ENCODE data around the gene CMC4.

CMC4 gene

DNA sequence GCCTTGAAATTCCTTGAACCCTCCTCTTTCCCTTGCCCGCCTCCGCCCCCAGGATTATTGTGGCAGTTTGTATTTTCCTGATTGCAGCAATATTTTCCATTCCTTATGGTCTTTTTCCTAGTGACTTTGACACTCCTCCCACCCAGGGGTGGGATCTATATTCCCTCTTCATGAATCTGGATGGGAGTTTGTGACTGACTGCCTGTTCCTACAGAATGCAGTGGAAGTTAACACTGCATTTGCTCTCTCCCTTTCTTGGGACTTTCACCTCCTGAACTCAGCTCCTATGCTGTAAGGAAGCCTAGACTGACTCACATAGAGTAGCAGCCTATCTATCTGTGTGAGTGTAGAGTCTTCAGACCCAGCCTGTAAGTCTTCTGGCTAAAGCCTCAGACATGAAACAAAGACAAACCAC lies 42.1 kb downstream of the CMC4 start:
- peaks cover 52% of the 10 kb centered on the region for H3K79me2 ChIP-seq (ENCODE audit: control insufficient read depth, low read length)
- TF ChIP-seq EZH2phosphoT487 (IDR thresholded peaks at IDR 0.05; ENCODE audit: borderline replicate concordance, low read length), result no peak
- TF ChIP-seq, protein P1, sequence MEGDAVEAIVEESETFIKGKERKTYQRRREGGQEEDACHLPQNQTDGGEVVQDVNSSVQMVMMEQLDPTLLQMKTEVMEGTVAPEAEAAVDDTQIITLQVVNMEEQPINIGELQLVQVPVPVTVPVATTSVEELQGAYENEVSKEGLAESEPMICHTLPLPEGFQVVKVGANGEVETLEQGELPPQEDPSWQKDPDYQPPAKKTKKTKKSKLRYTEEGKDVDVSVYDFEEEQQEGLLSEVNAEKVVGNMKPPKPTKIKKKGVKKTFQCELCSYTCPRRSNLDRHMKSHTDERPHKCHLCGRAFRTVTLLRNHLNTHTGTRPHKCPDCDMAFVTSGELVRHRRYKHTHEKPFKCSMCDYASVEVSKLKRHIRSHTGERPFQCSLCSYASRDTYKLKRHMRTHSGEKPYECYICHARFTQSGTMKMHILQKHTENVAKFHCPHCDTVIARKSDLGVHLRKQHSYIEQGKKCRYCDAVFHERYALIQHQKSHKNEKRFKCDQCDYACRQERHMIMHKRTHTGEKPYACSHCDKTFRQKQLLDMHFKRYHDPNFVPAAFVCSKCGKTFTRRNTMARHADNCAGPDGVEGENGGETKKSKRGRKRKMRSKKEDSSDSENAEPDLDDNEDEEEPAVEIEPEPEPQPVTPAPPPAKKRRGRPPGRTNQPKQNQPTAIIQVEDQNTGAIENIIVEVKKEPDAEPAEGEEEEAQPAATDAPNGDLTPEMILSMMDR (IDR thresholded peaks at IDR 0.05; ENCODE audit: low read depth, low read length, poor library complexity, severe bottlenecking), result no peak
- H3K27ac ChIP-seq (ENCODE audit: low read depth, low read length), result no peak overlapping the region
- H3K9me3 ChIP-seq (ENCODE audit: control insufficient read depth, insufficient read depth, low read length), result no peaks in the 10 kb centered on the region
- H3K36me3 ChIP-seq (ENCODE audit: control insufficient read depth, low read length), result peaks cover 5% of the 10 kb centered on the region
- peak overlapping the region; percentile 97 for H3K4me3 ChIP-seq (ENCODE audit: low read length)
- H4K20me1 ChIP-seq (ENCODE audit: control insufficient read depth, insufficient read depth, low read depth, low read length), result no peaks in the 10 kb centered on the region
- H3F3A ChIP-seq (ENCODE audit: control insufficient read depth, insufficient read depth), result 0 out of 2 replicates have a peak, but pooled peaks cover 8% of the 10 kb centered on the region
- H3K27me3 ChIP-seq (ENCODE audit: control insufficient read depth, low read length), result no peaks in the 10 kb centered on the region
- peaks cover 13% of the 10 kb centered on the region for H3K4me1 ChIP-seq (ENCODE audit: control insufficient read depth, low read length)
- no peaks in the 10 kb centered on the region for H3K9me2 ChIP-seq (replicated peaks; ENCODE audit: control insufficient read depth, low read length)
- peak overlapping the region; percentile 90 for H3K4me2 ChIP-seq (ENCODE audit: low read length)

DNA sequence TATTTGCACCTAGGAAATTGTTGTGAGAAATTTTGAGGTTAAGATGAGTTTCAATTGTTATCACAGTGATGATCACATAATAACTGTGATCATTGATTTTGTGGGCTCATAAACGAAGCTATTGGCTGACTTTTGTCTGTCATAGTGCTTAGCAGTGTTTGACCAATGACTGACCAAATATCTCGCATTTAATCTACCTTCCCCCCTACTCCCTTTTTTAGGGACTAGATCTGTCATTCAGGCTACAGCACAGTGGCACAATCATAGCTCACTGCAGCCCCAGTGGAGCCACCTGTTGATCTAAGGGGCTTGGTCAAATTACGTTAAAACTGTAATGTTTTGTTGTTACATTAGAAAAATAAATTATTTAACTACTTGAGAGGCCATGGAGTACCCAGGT lies 42.8 kb downstream of the CMC4 start:
- Histone ChIP-seq H4K20me1 (ENCODE audit: control insufficient read depth, insufficient read depth, low read depth, low read length) (no peaks in the 10 kb centered on the region), H3K79me2 (ENCODE audit: control insufficient read depth, low read length) (peaks cover 48% of the 10 kb centered on the region), H3F3A (ENCODE audit: control insufficient read depth, insufficient read depth) (0 out of 2 replicates have a peak, but pooled peaks cover 8% of the 10 kb centered on the region), H3K4me1 (ENCODE audit: control insufficient read depth, low read length) (peaks cover 13% of the 10 kb centered on the region), H3K9me3 (ENCODE audit: control insufficient read depth, insufficient read depth, low read length) (no peaks in the 10 kb centered on the region), H3K27ac (ENCODE audit: low read depth, low read length) (peak overlapping the region; percentile 90), H3K4me3 (ENCODE audit: low read length) (peak overlapping the region; percentile 97), H3K27me3 (ENCODE audit: control insufficient read depth, low read length) (no peaks in the 10 kb centered on the region), H3K36me3 (ENCODE audit: control insufficient read depth, low read length) (no peaks in the 10 kb centered on the region), H3K4me2 (ENCODE audit: low read length) (peak overlapping the region; percentile 90), H3K9me2 (replicated peaks; ENCODE audit: control insufficient read depth, low read length) (no peaks in the 10 kb centered on the region)
- TF ChIP-seq EZH2phosphoT487 (IDR thresholded peaks at IDR 0.05; ENCODE audit: borderline replicate concordance, low read length), result no peak
- TF ChIP-seq, protein P1 (IDR thresholded peaks at IDR 0.05; ENCODE audit: low read depth, low read length, poor library complexity, severe bottlenecking), result peak; percentile 22

DNA sequence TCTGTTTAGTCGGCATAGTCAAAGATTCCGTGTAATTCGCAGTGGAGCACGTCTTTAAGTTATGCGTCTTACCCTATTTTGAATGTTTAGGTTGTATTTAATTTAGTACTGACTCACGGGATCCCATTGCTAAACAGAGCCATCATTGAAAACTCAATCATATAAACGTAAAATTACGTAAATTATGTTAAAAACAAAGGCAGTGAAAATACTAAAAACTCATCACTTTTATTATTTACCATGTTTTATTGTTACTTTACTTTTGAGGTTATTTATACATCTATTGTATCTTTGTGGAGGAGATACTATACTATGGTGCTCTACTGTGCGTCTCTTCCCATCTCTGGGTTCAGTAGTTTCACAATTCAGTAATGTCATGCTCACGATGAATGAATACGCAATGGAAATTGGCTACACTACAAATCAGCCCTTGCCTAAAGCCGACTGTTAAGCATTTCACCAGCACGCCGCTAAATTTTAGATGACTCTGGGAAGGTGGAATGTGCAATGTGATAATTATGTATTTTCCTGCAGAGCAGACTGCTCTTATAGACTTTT lies 43.3 kb downstream of the CMC4 start:
- H3K4me3 ChIP-seq (ENCODE audit: low read length), result peak overlapping the region; percentile 97
- H3K27ac ChIP-seq (ENCODE audit: low read depth, low read length), result peak overlapping the region; percentile 90
- H3K4me2 ChIP-seq (ENCODE audit: low read length), result peak overlapping the region; percentile 90
- no peaks in the 10 kb centered on the region for H3K36me3 ChIP-seq (ENCODE audit: control insufficient read depth, low read length)
- H3K27me3 ChIP-seq (ENCODE audit: control insufficient read depth, low read length), result no peaks in the 10 kb centered on the region
- H4K20me1 ChIP-seq (ENCODE audit: control insufficient read depth, insufficient read depth, low read depth, low read length), result no peaks in the 10 kb centered on the region
- H3F3A ChIP-seq (ENCODE audit: control insufficient read depth, insufficient read depth), result 0 out of 2 replicates have a peak, but pooled peaks cover 8% of the 10 kb centered on the region
- TF ChIP-seq, protein P1 (IDR thresholded peaks at IDR 0.05; ENCODE audit: low read depth, low read length, poor library complexity, severe bottlenecking), result no peak
- TF ChIP-seq EZH2phosphoT487 (IDR thresholded peaks at IDR 0.05; ENCODE audit: borderline replicate concordance, low read length), result no peak
- H3K9me3 ChIP-seq (ENCODE audit: control insufficient read depth, insufficient read depth, low read length), result no peaks in the 10 kb centered on the region
- H3K9me2 ChIP-seq (replicated peaks; ENCODE audit: control insufficient read depth, low read length), result no peaks in the 10 kb centered on the region
- H3K4me1 ChIP-seq (ENCODE audit: control insufficient read depth, low read length), result peaks cover 15% of the 10 kb centered on the region
- peaks cover 46% of the 10 kb centered on the region for H3K79me2 ChIP-seq (ENCODE audit: control insufficient read depth, low read length)
